Prostate gland (tissue), 2 donors: ENCODE measurements around the gene TP53BP1. TPM values are rescaled to one million over a fixed set of nuclear protein-coding genes. Genes with fewer than 3 reads are reported as not detected.

ENCODE experiments used
- DNase-seq: peaks from one replicate; pipeline ENCODE4 v3.0.0-alpha.2; 2019; ENCODE audit warnings: low spot score
- H3K27ac ChIP-seq, 2 donors: fragments of 200-600 bp; sonication (generic); 2 replicates each; pipeline ENCODE4 v1.5.1; 2017 to 2019
- H3K27me3 ChIP-seq: fragments of 200-600 bp; sonication (generic); replicated peaks from 2 replicates; pipeline ENCODE4 v1.5.1; 2019; ENCODE audit not compliant: insufficient read depth
- H3K36me3 ChIP-seq, 2 donors: fragments of 200-600 bp; sonication (generic); 1 replicate in 1 of 2; 2 replicates in 1 of 2; pipeline versions ENCODE4 v1.5.1 to v1.8.1; 2017 to 2019
- H3K4me1 ChIP-seq: fragments of 200-600 bp; sonication (generic); replicated peaks from 2 replicates; pipeline ENCODE4 v1.5.1; 2019
- H3K4me3 ChIP-seq, 2 donors: fragments of 200-600 bp; sonication (generic); 2 replicates each; pipeline ENCODE4 v1.5.1; 2017 to 2019
- H3K9me3 ChIP-seq: fragments of 200-600 bp; sonication (generic); 2 replicates; pipeline ENCODE4 v1.5.1; 2017
- CTCF ChIP-seq, 4 experiments: fragments of 200-600 bp in 2 of 4; fragments of 450-650 bp in 2 of 4; sonication (generic) in 2 of 4; IDR thresholded peaks; 1 replicate in 3 of 4; 2 replicates in 1 of 4; pipeline ENCODE4 v1.5.1; 2016 to 2019; ENCODE audit warnings: antibody characterized with exemption in 4 of 4, mild to moderate bottlenecking in 2 of 4, moderate library complexity in 2 of 4
- POLR2A ChIP-seq: fragments of 450-650 bp; IDR thresholded peaks from one replicate; pipeline ENCODE4 v1.6.1; 2016; ENCODE audit warnings: antibody characterized with exemption, mild to moderate bottlenecking
- POLR2AphosphoS5 ChIP-seq: sonication (generic); formaldehyde crosslinking; IDR thresholded peaks from one replicate; pipeline ENCODE4 v1.6.1; 2017; ENCODE audit warnings: antibody characterized with exemption
- WGBS: methylation state at CpG from one replicate; pipeline ENCODE4 v1.1.5; 2018; 5-methylcytosine and 5-hydroxymethylcytosine counted together
- intact Hi-C: fragments of 100-400 bp; cut with DNase I; formaldehyde crosslinking; loops from one replicate; pipeline ENCODE4 v1.14.2; 2022
- total RNA-seq, 2 donors: library from RNA; depleted of rRNA; stranded (reverse); fragments of >200 nt; gene quantifications; one replicate each; pipeline ENCODE4 v1.1.0, GENCODE V29; 2016

TP53BP1 gene
- total RNA-seq, 2 donors from 2014 or later: 36.3 to 73.6 TPM

- no peak for DNase-seq
- peak overlapping the region; percentile 26 to 29 for H3K4me3 ChIP-seq
- peak overlapping the region; percentile 12 to 44 for H3K27ac ChIP-seq
- no peaks in the 10 kb centered on the region for H3K36me3 ChIP-seq
- no peaks in the 10 kb centered on the region for H3K27me3 ChIP-seq
- no peaks in the 10 kb centered on the region for H3K9me3 ChIP-seq
- TF ChIP-seq POLR2A (no peak), CTCF (IDR thresholded peaks at IDR 0.05) (no peak), POLR2AphosphoS5 (no peak)
- peaks cover 4% of the 10 kb centered on the region for H3K4me1 ChIP-seq
- intact Hi-C loops: no loop called here
- 3% methylated on average over 18 of the region's 18 CpGs for WGBS
These were observed 25.3 kb upstream of the TP53BP1 start for GRCh38 chr15:43518197-43518761.

- no peak for TF ChIP-seq POLR2A
- no peak for TF ChIP-seq CTCF (IDR thresholded peaks at IDR 0.05)
- TF ChIP-seq POLR2AphosphoS5: no peak
- peak within 1 kb of the TSS; percentile 26 to 29 for H3K4me3 ChIP-seq
- H3K9me3 ChIP-seq: no peaks in the 10 kb centered on the region
- WGBS: 4% methylated on average over 15 of the region's 15 CpGs
- peaks cover 4% of the 10 kb centered on the region for H3K4me1 ChIP-seq
- no peak for DNase-seq
- H3K27ac ChIP-seq: peak within 1 kb of the TSS; percentile 40 to 44
- no peaks in the 10 kb centered on the region for H3K27me3 ChIP-seq
- intact Hi-C loops: no loop called here
- no peaks in the 10 kb centered on the region for H3K36me3 ChIP-seq
These were observed 24.6 kb upstream of the TP53BP1 start, which contains the start of gene MAP1A for GRCh38 chr15:43517354-43518196. Gene MAP1A (plus strand): TSS chr15:43517608. CDS start chr15:43521474, 3,866 bp downstream.

GRCh38 chr15:43516801-43517353, 23.9 kb upstream of the TP53BP1 start:
- no peak for DNase-seq
- H3K36me3 ChIP-seq: no peaks in the 10 kb centered on the region
- no peak overlapping the region for H3K4me3 ChIP-seq
- no peaks in the 10 kb centered on the region for H3K9me3 ChIP-seq
- intact Hi-C loops: no loop called here
- H3K27ac ChIP-seq: peak overlapping the region; percentile 40 to 44
- TF ChIP-seq POLR2AphosphoS5: no peak
- TF ChIP-seq CTCF (IDR thresholded peaks at IDR 0.05): no peak
- no peak for TF ChIP-seq POLR2A
- H3K4me1 ChIP-seq: peaks cover 4% of the 10 kb centered on the region
- 39% methylated on average over 4 of the region's 4 CpGs for WGBS
- no peaks in the 10 kb centered on the region for H3K27me3 ChIP-seq

- H3K36me3 ChIP-seq: no peaks in the 10 kb centered on the region
- H3K27me3 ChIP-seq: no peaks in the 10 kb centered on the region
- H3K27ac ChIP-seq: peak overlapping the region in 1 of 2 donors; percentile 44
- TF ChIP-seq POLR2A (no peak), CTCF (IDR thresholded peaks at IDR 0.05) (no peak), POLR2AphosphoS5 (no peak)
- 39% methylated on average over 5 of the region's 5 CpGs for WGBS
- no peak overlapping the region for H3K4me3 ChIP-seq
- intact Hi-C loops: no loop called here
- H3K9me3 ChIP-seq: no peaks in the 10 kb centered on the region
- no peak for DNase-seq
- H3K4me1 ChIP-seq: peaks cover 4% of the 10 kb centered on the region
These were observed 23.2 kb upstream of the TP53BP1 start for GRCh38 chr15:43516185-43516584.
